HS-5 (cell line): ENCODE measurements around the gene RNF152.

Source experiments
- DNase-seq: peaks from one replicate; pipeline ENCODE4 v3.0.0-alpha.2; 2012; ENCODE audit warnings: low read depth

The RNF152 gene, protein sequence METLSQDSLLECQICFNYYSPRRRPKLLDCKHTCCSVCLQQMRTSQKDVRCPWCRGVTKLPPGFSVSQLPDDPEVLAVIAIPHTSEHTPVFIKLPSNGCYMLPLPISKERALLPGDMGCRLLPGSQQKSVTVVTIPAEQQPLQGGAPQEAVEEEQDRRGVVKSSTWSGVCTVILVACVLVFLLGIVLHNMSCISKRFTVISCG

DNA sequence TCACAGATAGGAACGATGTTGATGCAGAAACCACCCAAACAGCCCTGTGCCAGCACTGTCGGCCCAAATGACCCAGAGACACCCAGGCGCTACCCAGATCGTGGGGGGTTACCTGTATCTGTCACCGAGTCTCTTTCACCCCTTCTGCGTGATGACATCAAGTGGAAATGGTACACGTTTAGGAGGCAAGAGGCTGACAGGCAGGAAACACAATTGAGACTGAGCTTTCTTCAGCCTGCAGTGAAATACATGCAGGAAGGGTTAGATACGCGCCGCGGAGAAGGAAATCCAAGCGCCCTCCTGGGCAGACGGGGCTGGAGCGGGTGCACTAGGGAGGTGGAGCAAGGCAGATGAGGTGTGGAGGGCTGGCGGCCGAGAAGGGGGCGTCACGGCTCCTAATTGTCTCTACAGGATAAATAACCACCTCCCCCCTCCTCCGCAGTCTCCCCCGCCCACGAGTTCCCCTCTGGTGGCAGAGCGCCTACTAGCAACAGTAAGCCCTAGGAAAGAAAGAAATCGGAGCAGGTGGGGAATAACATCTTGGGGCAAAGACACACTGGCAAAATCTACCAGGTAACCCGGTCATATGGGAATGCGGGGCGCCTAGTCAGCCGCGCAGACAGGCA, at the start of gene RNF152:
RNF152 (minus strand) TSS at position 325 of the 626 bp plus-strand sequence. CDS start 76,544 bp downstream, outside the sequence.
- DNase-seq = no peak

DNA sequence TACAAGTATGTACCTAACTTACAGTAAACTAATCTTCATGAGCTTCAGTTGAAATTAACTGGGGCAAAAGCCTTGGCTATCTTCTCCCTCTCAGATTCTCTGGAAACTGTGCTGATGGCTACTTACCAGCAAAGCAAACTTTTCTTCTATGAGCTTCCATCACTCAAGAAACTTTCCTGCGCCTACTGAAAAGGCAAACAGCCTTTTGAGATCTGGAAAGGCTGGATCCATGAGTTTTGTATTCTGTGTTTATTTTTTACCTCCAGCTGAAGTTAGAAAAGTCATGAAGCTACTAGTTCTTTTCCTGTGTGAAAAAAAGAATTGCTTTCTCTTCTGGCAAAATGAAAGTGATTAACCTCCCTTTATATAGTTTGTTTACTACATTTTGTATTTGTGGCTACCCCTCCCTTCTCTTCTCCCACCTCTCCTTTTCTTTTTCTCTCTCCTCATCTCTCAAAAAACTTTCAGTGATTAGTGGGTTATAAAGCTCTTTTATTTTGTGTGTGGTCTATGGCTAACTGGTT, 49.2 kb upstream of the RNF152 start:
- no peak for DNase-seq

DNA sequence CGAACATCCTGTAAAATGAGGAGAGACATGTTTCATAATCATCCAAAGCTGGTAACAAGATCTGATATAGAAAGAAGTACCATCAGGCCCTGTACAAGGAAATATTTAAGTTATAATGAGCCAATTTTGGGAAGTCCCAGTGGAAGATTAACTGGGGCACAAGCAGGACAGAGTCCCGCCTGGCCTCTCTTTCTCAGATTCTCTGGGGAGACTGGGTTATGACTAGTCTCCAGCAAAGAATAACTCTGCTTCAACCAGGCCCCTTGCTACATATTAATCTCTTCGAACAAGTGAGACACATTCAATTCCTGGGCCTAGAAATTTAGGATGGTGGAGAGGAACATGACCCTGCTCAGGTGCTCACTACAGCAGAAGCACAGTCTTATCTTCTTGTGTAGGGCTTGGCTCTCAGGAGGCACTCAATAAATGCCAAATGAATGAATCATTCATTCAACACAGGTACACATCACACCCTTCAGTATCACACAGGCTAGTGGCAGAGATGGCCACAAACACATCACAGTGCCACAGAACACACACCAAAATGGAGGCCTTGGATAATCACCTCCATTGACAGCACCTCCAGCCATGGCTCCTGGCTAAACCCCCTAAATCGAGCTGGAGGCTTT, 46.4 kb upstream of the RNF152 start:
- DNase-seq = no peak

DNA sequence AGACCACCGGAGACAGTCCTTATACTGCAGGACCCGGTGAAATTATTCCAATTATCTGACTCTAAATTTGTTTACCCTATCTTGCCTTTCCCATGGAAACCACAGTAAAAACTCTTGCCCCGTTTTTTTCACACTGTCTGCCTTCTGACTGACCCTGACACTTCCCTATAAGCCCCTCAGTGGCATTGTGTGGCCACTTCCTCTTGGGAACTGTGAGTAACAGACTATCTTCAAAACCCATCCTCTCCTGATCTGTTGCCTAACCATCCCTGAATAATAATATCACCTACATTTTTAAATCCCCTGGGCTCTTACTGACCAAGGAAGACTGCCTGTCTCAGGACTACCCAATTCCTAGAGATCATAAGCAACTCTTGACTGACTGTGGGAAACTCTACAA, 42.6 kb upstream of the RNF152 start:
- no peak for DNase-seq

DNA sequence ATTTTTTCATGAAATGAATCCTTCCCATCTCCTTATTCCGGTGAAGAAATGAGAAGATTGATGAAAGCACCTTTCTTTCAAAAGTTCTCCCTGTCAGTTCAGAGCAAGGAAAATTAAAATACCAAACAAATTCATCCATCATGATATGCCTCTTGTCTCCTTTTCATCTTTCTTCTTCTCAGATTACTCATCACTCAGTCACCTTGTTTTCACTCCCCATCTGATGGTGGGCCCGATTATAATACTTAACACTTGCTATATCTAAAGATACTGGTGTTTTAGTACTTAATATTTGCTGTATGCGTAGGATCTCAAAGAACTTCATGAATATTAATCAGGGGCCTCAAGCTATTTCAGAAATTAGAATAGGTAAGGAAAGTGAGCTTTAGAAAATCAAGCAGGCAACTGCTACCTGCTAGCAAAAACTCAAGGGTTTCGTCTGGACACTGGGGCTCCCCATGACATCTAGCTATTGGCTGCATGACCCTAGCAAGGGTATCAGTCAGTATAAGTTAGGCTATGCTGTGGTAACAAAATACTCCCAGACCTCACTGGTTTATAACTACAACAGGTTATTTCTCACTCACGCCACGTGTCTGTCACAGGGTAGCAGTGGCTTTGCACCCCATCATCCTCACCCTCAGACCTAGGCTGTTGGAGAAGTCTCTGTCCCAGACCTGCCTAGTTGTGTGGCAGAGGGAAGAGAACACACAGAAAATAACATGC, 39.0 kb upstream of the RNF152 start:
- DNase-seq = no peak

DNA sequence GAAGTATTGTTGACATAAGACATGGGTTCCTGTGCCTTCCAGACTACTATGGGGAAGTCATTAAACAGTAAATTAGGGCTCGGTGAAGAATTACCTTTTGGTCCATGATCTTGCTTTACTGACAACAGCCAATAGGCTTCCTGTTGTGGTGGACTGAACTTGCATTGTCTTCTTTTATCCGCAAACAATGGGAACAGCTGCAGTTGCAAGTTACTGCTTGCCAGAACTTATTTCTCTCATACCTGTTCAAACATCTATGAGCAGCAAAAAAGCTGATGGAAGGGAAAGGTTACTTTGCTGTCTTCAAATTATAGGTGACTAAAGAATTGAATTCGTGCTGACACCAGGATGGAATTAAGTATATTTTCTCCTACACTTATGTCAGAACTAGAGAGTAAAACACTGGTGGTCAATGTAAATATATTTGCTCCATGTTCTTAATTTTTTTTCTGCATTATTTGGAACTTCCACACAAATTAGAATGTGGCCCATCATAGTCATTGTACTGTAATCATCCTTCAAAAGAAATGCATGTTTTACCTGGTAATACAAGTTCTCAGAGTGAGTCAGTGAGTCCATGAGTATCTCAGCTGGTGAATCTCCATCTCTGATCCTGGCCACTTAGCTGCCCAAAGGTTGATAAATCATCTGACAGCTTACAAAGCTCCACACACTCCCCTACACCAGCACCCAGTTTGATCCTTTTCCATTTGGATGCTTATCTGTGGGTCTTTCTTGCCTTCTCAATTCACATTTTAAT, 37.3 kb upstream of the RNF152 start:
- DNase-seq = no peak

DNA sequence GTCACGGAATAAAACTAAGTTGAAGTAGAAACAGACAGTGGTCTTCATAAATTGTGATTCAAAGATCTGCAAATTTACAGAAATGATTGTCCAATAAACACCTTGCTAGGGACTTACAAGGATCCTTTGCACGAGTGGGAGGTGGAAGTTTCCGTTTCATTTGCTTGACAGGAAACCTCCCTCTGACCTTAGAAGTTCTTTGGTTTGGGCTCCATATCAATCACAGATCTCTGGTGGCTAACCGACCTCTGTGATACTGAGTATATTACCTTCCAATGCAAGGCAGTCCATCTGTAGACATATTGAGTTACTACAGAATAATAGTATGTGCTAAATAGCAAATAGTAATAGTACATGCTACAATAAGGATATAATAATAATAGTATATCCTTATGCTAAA, 33.7 kb upstream of the RNF152 start:
- DNase-seq = no peak

DNA sequence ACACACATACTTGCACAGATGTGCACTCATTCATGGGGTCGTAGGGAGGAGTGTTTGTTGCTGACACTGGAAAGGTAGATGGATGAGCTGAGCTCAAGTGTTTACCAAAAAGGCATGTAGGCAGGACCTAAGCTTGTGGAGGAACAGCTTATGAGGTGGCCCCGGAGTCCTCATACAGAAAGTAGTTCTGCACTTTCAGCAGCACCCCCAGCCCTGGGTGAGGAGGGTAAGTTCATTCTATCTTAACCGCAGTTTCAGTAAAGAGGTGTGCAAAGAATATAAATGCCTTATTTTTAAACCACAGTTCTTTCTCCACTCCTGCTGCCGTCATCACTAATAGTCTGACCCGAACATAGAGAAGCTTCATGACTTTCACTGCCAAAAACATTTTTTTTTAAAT, 31.7 kb upstream of the RNF152 start:
- DNase-seq = no peak

DNA sequence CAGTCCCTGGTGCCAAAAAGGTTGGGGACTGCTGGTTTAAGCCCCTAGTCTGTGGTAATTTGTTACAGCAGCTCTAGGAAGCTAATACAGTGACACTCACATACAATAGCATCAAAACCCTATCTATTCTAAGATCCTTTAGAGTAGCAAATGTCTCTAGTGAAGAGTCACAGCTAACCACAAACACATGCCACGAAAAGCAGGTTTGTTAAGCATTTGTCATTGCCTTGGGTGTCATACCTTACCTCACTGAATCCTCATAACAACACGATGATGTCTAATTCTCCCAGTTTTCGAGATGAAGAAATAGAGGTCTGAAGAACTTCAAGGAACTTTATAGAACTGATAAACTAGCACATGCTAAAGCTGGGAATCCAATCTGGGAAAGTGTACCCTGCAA, 29.6 kb upstream of the RNF152 start:
- DNase-seq = peak; percentile 9

DNA sequence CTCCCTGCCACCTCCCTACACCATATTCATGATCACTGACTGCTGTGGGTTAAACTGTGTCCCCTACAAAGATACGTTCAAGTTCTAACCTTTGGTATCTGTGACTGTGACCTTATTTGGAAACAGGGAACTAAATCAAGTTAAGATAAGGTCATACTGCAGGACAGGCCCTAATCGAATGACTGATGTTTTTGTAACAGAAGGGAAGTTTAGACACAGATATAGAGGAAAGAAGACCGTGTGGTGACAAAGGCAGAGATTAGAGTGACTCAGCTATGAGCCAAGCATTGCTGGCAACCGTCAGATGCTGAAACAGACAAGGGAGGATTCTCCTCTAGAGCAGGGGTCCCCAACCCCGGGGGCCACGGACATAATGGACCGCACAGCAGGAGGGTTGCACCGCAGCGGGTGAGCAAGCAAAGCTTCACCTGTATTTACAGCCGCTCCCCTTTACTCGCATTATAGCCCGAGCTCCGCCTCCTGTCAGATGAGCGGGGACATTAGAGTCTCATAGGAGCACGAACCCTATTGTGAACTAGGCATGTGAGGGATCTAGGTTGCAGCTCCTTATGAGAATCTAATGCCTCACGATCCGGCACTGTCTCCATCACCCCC, 28.9 kb upstream of the RNF152 start:
- DNase-seq = no peak

DNA sequence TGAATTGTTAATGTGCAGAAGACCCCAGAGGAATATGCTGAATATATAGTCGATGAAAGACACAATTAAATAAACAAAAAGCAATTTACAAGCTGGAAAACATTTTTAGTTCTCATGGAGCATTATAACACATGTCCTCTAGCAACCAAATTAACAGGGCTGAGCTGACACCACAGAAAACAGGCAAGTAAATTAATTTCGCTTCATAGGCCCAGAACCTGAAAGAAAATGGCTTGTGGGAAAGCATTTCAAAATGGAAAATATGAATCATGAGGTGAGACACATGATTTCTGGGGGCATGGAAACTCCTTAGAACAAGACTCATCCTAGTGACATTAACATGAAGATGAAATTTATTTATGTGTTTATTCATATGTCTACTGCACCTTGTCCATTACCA, 25.0 kb upstream of the RNF152 start:
- DNase-seq = no peak

DNA sequence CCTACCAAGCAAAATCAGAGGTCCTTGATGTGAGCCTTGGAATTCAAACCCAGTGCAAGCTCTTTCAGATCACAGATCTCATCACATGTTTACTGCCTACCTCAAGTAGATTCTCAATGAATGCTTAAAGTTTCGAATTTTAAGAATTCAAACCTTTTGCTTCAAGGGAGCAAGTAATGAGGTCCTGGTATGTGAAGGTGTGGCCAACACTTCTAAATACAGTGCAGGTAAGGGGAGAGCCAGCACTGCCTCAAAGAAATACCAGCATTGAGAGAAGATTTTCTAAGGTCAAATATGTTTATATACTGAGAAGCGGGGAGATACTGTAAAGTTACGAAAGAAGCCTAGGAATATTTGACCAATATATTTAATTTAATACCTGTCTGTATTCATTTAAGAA, 19.7 kb upstream of the RNF152 start:
- no peak for DNase-seq

DNA sequence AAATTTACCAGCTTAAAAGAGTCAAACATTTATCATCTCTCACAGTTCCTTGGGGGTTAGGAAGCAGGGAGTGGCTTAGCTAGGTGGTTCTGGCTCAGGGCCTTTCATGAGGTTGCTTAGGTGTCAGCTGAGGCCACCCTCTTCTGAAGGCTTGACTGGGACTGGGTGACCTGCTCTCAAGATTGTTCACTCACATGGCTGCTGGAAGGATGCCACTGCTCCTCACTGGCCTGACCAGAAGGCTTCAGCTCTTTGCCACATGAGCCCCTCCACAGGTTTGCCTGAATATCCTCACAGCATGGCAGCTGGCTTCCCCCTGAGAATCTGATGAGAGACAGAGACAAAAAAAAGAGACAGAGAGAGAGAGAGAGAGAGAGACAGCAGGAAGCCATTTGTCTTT, 17.3 kb upstream of the RNF152 start:
- DNase-seq = no peak

DNA sequence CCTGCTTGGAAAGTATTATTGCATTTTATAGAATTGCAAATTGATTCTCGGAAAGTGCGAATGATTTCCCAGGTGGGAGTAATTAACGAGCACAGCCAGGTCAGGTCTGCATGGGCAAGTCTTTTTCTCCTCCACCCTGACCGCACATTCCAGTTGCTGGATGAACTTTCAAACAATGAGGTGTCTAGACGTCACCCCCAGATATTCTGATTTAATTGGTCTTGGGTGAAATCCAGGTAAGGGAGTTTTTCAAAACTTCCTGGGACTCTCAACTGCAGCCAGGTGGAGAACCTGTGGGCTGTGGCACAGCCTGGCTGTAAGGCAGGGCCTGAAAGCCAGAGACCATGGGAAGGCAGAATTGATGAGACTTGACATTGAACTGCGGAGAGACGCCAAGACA, 15.9 kb upstream of the RNF152 start:
- no peak for DNase-seq

DNA sequence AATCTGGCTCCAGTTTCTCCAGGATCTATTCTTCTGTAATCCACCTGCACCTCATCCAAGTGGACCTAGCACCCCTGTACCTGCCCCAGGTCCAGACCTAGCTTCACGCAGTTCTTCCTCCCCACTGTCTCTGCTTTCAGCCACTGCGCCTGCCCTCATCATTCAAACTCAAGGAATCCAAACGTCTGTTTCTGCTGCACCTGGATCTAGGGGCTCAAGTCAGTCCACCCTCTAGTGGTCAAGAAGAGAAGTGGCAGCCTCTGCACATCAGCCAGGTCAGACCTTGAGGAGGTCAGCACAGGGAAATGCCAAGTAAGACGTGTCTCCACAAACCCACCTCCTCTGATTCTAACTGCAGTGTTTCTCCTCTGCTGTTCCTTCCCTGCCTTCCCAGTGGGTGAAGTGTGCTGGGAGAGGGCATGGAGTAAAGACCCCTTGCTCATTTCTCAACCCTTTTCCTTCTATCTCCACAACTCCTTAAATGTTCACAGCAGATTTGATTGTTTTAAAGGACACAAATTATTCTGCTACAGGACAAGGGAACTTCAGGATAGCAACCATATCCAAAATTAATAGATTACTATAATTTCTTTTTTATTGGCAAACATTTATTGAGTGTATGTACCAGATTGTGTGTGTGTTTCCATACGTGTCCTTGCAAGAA, 8.6 kb upstream of the RNF152 start:
- DNase-seq = no peak

DNA sequence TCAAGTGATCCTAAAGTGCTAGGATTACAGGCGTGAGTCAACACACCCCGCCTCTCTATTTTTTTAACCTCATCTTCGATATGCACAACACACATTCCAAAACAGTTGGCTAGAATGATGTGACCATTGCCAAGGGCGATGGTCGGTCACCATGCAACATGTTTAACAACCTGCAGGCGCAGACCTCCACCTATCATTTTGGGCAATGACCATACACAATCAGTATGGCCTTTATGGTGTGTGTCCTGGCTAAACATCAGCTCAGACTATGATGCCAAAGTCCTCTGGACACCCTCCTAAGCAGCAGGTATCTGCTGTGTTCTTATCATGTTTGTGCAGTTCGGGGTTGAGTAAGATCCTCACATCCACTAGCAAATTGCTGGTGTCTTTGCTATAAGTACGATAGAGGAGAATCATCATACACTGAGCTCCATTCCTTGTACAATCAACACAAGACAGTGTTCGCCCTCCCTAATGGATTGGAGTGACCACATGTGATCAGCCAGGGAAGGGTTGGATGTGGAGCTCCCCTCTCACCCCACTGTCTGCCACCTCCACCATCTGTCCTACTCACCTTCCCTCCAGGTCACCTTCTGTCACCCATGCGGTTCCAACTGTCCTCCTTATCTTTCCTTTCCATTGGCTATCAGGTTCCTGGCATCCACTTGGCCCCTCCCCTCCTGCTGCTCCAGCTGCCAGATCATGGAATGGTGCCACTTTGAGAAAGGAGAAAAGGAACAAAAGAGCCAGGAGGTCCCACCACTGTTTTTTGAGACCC, 7.9 kb upstream of the RNF152 start:
- DNase-seq = no peak

DNA sequence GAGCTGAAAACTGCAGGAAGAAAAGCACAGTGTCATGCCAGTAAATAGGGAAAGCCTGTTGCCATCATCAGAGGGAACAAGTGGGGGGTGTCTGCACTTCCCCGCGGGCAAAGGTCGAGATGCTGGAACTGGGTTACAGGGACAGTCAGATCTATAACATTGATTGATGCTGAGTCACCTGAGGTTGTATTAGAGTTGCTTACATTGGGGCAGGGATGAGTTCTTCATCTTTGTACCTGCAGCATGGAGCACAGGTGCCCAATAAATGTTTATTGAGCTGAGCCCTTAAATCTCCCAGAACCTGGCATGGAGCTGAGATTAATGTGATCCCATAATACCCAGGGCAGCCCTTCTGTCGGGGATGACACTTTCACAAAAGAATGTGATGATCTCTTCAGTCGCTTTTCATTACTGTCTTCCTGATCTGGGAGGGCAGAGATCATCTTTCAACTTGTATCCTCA, 5.9 kb upstream of the RNF152 start:
- DNase-seq = no peak

DNA sequence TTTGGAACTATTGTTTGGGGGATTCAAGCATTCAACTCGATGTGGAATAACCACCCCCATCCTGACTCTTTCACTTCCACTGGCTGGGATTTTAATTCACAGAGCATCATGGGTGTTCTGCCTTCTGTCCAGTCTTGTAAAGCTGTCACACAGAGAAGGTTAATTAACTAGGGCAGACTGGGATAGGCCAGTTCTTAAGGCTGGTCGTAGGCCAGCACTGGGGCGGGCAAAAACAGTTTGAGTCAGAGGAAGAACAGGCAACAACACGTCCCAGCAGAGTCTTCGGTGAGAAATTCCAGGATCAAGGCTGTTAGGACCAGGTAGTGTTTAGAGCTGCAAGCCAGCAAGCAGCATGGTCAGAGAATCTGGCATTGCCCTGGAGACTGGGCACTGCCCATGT, 4.0 kb upstream of the RNF152 start:
- no peak for DNase-seq

DNA sequence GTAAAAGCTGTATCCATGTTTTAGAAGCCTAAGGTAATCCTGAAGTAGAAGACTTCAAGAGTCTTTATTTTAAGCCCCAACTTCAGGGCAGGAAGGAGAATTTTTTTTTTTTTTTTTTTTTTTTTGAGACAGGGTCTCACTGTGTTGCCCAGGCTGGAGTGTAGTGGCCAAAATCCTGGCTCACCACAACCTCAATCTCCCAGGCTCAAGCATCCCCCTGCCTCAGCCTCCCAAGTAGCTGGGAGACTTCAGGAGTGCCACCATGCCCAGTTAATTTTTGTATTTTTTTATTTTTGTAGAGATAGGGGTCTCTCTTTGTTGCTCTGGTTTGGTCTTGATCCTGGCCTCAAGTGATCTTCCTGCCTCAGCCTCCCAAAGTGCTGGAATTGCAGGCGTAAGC, 3.3 kb upstream of the RNF152 start:
- DNase-seq = no peak
